GM23338 (cell line): Measurements from ENCODE around the gene AGMAT. TPM values are rescaled to one million over a fixed set of nuclear protein-coding genes. Genes with fewer than 3 reads are reported as not detected.
A peak's percentile ranks its signal among the peaks of the same experiment; 100 is the strongest.

Experiments
- ATAC-seq: fragments of 200-7000 bp; cut with Tn5 transposase; 3 replicates; pipeline ENCODE4 v1.9.1; 2020
- DNase-seq: peaks from one replicate; pipeline ENCODE4 v3.0.0-alpha.2; 2015; ENCODE audit warnings: low spot score
- H2AFZ ChIP-seq: fragments of 200-600 bp; sonication (generic); 2 replicates; pipeline ENCODE4 v1.8.0; 2016; ENCODE audit warnings: antibody characterized with exemption, mild to moderate bottlenecking, moderate library complexity
- H3F3A ChIP-seq: fragments of 200-600 bp; sonication (generic); replicated peaks from 2 replicates; pipeline ENCODE4 v1.8.0; 2017; ENCODE audit warnings: antibody characterized with exemption, mixed run types, low read depth
- H3K27ac ChIP-seq: fragments of 200-600 bp; sonication (generic); 2 replicates; pipeline ENCODE4 v1.6.1; 2016; ENCODE audit warnings: low read depth
- H3K27me3 ChIP-seq: fragments of 200-600 bp; sonication (generic); 2 replicates; pipeline ENCODE4 v1.8.0; 2016; ENCODE audit warnings: mild to moderate bottlenecking, mixed run types, moderate library complexity; ENCODE audit not compliant: insufficient read depth
- H3K36me3 ChIP-seq: fragments of 200-600 bp; sonication (generic); 2 replicates; pipeline ENCODE4 v1.8.0; 2016; ENCODE audit warnings: mild to moderate bottlenecking; ENCODE audit not compliant: insufficient read depth
- H3K4me1 ChIP-seq: fragments of 200-600 bp; sonication (generic); 2 replicates; pipeline ENCODE4 v1.8.0; 2016; ENCODE audit warnings: mild to moderate bottlenecking, moderate library complexity; ENCODE audit not compliant: insufficient read depth
- H3K4me2 ChIP-seq: fragments of 200-600 bp; sonication (generic); 2 replicates; pipeline ENCODE4 v1.7.1; 2017; ENCODE audit warnings: mixed run types
- H3K4me3 ChIP-seq: fragments of 200-600 bp; sonication (generic); 2 replicates; pipeline ENCODE4 v1.6.1; 2016; ENCODE audit warnings: mixed run types
- H3K79me2 ChIP-seq: fragments of 200-600 bp; sonication (generic); replicated peaks from 2 replicates; pipeline ENCODE4 v1.8.0; 2017; ENCODE audit warnings: mild to moderate bottlenecking; ENCODE audit not compliant: insufficient read depth
- H3K9me2 ChIP-seq: fragments of 200-600 bp; sonication (generic); 2 replicates; pipeline ENCODE4 v1.8.0; 2017; ENCODE audit not compliant: insufficient read depth
- H4K20me1 ChIP-seq: fragments of 200-600 bp; sonication (generic); replicated peaks from 2 replicates; pipeline ENCODE4 v1.8.0; 2017; ENCODE audit warnings: mild to moderate bottlenecking; ENCODE audit not compliant: insufficient read depth
- H3K27ac Mint-ChIP-seq: 2 replicates; pipeline ENCODE4 v1.8.0; 2020; ENCODE audit warnings: inconsistent platforms, mild to moderate bottlenecking, moderate library complexity, mixed read lengths
- H3K27me3 Mint-ChIP-seq: 3 replicates; pipeline ENCODE4 v1.8.0; 2022; ENCODE audit warnings: low read depth, mild to moderate bottlenecking, moderate library complexity, mixed read lengths, inconsistent platforms; ENCODE audit not compliant: insufficient read depth, poor library complexity
- H3K36me3 Mint-ChIP-seq: 3 replicates; pipeline ENCODE4 v1.8.0; 2021; ENCODE audit warnings: low read depth, mild to moderate bottlenecking, inconsistent platforms, moderate library complexity, mixed read lengths
- H3K4me1 Mint-ChIP-seq: 3 replicates; pipeline ENCODE4 v1.8.0; 2020; ENCODE audit warnings: mild to moderate bottlenecking, inconsistent platforms, mixed read lengths
- H3K4me3 Mint-ChIP-seq: 3 replicates; pipeline ENCODE4 v1.8.0; 2021; ENCODE audit warnings: moderate library complexity, mild to moderate bottlenecking, inconsistent platforms, mixed read lengths
- H3K9me3 Mint-ChIP-seq: 3 replicates; pipeline ENCODE4 v1.8.0; 2020; ENCODE audit warnings: moderate library complexity, mild to moderate bottlenecking, inconsistent platforms, mixed read lengths
- CREB1 ChIP-seq: fragments of 250-450 bp; sonication (Bioruptor Pico); IDR thresholded peaks from 2 replicates; pipeline ENCODE4 v1.5.0; 2020; ENCODE audit warnings: low read depth, mild to moderate bottlenecking, moderate library complexity
- EZH2phosphoT487 ChIP-seq: fragments of 200-600 bp; sonication (generic); IDR thresholded peaks from one replicate; pipeline ENCODE4 v1.8.1; 2018; ENCODE audit warnings: antibody characterized with exemption; ENCODE audit not compliant: unreplicated experiment
- JUNB ChIP-seq: IDR thresholded peaks from one replicate; pipeline ENCODE4 v1.6.1; 2016; ENCODE audit warnings: antibody characterized with exemption; ENCODE audit not compliant: unreplicated experiment
- STAT1 ChIP-seq: IDR thresholded peaks from one replicate; pipeline ENCODE4 v1.6.1; 2016; ENCODE audit warnings: antibody characterized with exemption; ENCODE audit not compliant: unreplicated experiment
- ZNF114 ChIP-seq: fragments of 250-450 bp; sonication (Bioruptor Pico); IDR thresholded peaks from 2 replicates; pipeline ENCODE4 v1.5.0; 2020; ENCODE audit warnings: mild to moderate bottlenecking, moderate library complexity
- ZNF331 ChIP-seq: fragments of 250-450 bp; sonication (Bioruptor Pico); IDR thresholded peaks from 2 replicates; pipeline ENCODE4 v1.5.0; 2020; ENCODE audit warnings: low read depth, mild to moderate bottlenecking, moderate library complexity
- ZNF462 ChIP-seq: fragments of 250-450 bp; sonication (Bioruptor Pico); IDR thresholded peaks from 2 replicates; pipeline ENCODE4 v1.5.0; 2020; ENCODE audit warnings: mild to moderate bottlenecking, moderate library complexity
- polyA plus RNA-seq: library from polyadenylated mRNA; unstranded; fragments of >200 nt; fragmentation: Nextera tagmentation; extraction: Ambion mirVana; gene quantifications from 2 replicates; pipeline ENCODE4 v1.2.1, GENCODE V29; 2016
- total RNA-seq: library from RNA; depleted of rRNA; stranded (reverse); fragments of >200 nt; shearing (Covaris generic); gene quantifications from 2 replicates; pipeline ENCODE4 v1.2.3, GENCODE V29; 2014
- TF ChIP-seq, protein P1 (sequence below): IDR thresholded peaks from one replicate; pipeline ENCODE4 v1.6.1; 2018; ENCODE audit warnings: antibody characterized with exemption; ENCODE audit not compliant: unreplicated experiment
- TF ChIP-seq, protein P2 (sequence below): IDR thresholded peaks from 2 replicates; pipeline ENCODE4 v1.6.1; 2016; ENCODE audit warnings: antibody characterized with exemption

Gene AGMAT
- total and polyA plus RNA-seq, 2 experiments from 2014 or later = 1.8 to 7.4 TPM

GRCh38 chr1:15598436-15598835, 13.6 kb upstream of the AGMAT start (continued):
- TF ChIP-seq, protein P1, sequence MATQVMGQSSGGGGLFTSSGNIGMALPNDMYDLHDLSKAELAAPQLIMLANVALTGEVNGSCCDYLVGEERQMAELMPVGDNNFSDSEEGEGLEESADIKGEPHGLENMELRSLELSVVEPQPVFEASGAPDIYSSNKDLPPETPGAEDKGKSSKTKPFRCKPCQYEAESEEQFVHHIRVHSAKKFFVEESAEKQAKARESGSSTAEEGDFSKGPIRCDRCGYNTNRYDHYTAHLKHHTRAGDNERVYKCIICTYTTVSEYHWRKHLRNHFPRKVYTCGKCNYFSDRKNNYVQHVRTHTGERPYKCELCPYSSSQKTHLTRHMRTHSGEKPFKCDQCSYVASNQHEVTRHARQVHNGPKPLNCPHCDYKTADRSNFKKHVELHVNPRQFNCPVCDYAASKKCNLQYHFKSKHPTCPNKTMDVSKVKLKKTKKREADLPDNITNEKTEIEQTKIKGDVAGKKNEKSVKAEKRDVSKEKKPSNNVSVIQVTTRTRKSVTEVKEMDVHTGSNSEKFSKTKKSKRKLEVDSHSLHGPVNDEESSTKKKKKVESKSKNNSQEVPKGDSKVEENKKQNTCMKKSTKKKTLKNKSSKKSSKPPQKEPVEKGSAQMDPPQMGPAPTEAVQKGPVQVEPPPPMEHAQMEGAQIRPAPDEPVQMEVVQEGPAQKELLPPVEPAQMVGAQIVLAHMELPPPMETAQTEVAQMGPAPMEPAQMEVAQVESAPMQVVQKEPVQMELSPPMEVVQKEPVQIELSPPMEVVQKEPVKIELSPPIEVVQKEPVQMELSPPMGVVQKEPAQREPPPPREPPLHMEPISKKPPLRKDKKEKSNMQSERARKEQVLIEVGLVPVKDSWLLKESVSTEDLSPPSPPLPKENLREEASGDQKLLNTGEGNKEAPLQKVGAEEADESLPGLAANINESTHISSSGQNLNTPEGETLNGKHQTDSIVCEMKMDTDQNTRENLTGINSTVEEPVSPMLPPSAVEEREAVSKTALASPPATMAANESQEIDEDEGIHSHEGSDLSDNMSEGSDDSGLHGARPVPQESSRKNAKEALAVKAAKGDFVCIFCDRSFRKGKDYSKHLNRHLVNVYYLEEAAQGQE = no peak
- TF ChIP-seq, protein P2, sequence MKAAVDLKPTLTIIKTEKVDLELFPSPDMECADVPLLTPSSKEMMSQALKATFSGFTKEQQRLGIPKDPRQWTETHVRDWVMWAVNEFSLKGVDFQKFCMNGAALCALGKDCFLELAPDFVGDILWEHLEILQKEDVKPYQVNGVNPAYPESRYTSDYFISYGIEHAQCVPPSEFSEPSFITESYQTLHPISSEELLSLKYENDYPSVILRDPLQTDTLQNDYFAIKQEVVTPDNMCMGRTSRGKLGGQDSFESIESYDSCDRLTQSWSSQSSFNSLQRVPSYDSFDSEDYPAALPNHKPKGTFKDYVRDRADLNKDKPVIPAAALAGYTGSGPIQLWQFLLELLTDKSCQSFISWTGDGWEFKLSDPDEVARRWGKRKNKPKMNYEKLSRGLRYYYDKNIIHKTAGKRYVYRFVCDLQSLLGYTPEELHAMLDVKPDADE = no peak
- no peak for TF ChIP-seq CREB1 (CRISPR knock-in tag)
- no peak for TF ChIP-seq ZNF114 (CRISPR knock-in tag)

DNA sequence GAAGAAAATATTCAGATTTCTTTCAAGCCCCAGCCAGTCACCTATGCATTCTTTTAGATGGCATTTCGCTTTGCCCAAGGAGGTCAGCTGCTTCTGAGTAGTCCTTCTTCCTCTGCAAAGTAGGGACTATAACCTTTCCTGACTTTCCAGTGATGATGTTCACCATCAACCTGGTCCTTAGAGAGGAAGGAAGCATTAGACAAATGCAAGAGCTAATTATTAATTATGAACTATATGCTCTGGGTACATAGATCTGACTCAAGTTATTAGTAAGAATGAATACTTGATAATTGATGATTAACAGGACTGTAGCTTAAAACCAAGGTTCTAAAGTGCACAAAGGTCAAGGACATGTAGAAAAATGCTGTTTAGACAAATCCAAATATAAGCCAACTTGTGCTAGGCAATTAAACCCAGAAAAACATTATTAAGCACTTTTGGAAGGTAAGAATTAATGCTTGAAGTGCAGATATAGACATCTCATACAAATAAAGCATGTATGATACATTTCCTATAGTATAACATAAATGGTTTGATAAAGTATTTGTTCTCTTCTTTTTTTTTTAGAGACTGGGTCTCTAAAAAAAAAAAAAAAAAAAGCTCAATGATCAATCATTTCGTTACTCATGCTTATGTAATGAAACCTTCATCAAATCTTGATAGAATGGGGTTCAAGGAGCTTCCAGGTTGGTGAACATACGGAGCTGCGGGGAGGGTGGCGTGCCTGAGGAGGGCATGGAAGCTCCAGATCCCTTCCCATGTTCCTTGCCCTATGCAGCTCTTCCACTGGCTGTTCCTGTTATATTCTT, 11.2 kb upstream of the AGMAT start:
- Histone ChIP-seq H3K9me2 (no peaks in the 10 kb centered on the region), H3K4me2 (no peak overlapping the region), H3K4me1 (no peaks in the 10 kb centered on the region), H3K4me3 (no peak overlapping the region), H4K20me1 (no peaks in the 10 kb centered on the region), H3F3A (no peaks in the 10 kb centered on the region), H3K79me2 (no peaks in the 10 kb centered on the region), H3K36me3 (no peaks in the 10 kb centered on the region), H2AFZ (0 out of 2 replicates have a peak overlapping the region, but pooled peaks have one; percentile 66), H3K27ac (no peak overlapping the region), H3K27me3 (no peaks in the 10 kb centered on the region)
- H3K9me3 Mint-ChIP-seq = no peaks in the 10 kb centered on the region
- H3K4me1 Mint-ChIP-seq = peaks cover 14% of the 10 kb centered on the region; the same call in 2 of the 3 replicates
- ATAC-seq = no peak
- H3K27me3 Mint-ChIP-seq = peaks cover 4% of the 10 kb centered on the region
- no peak for DNase-seq
- H3K36me3 Mint-ChIP-seq = no peaks in the 10 kb centered on the region
- H3K4me3 Mint-ChIP-seq = no peak overlapping the region; the same call in 2 of the 3 replicates
- no peak overlapping the region for H3K27ac Mint-ChIP-seq
- TF ChIP-seq JUNB (no peak), STAT1 (no peak), ZNF462 (CRISPR knock-in tag) (no peak), EZH2phosphoT487 (no peak), ZNF114 (CRISPR knock-in tag) (no peak), ZNF331 (CRISPR knock-in tag) (no peak)
- TF ChIP-seq, protein P1 = no peak
